OCI-LY1 (cell line): Measurements from ENCODE around the gene CIZ1.

ENCODE experiments used
- H2AFZ ChIP-seq: fragments of 200-600 bp; sonication (generic), shearing (Covaris generic); 2 replicates; pipeline ENCODE4 v1.6.0; 2014; ENCODE audit warnings: antibody characterized with exemption, mild to moderate bottlenecking, low read length
- H3F3A ChIP-seq: fragments of 200-600 bp; sonication (generic), shearing (Covaris generic); 2 replicates; pipeline ENCODE4 v1.6.0; 2014; ENCODE audit warnings: mild to moderate bottlenecking, antibody characterized with exemption, low read length, moderate library complexity; ENCODE audit not compliant: insufficient read depth
- H3K27ac ChIP-seq: fragments of 200-600 bp; sonication (generic); 2 replicates; pipeline ENCODE4 v1.5.1; 2014; ENCODE audit warnings: low read length, mixed run types, mild to moderate bottlenecking, low read depth; ENCODE audit not compliant: poor library complexity, severe bottlenecking
- H3K27me3 ChIP-seq: fragments of 200-600 bp; sonication (generic); 2 replicates; pipeline ENCODE4 v1.6.0; 2014; ENCODE audit warnings: antibody characterized with exemption, mild to moderate bottlenecking, low read length, moderate library complexity; ENCODE audit not compliant: insufficient read depth
- H3K36me3 ChIP-seq: fragments of 200-600 bp; sonication (generic); 2 replicates; pipeline ENCODE4 v1.6.1; 2014; ENCODE audit warnings: mild to moderate bottlenecking, antibody characterized with exemption, low read length, moderate library complexity, mixed read lengths; ENCODE audit not compliant: insufficient read depth
- H3K4me1 ChIP-seq: fragments of 200-600 bp; sonication (generic); 2 replicates; pipeline ENCODE4 v1.5.1; 2014; ENCODE audit warnings: mild to moderate bottlenecking, low read length, moderate library complexity; ENCODE audit not compliant: insufficient read depth, severe bottlenecking
- H3K4me2 ChIP-seq: fragments of 200-600 bp; sonication (generic), shearing (Covaris generic); 2 replicates; pipeline ENCODE4 v1.6.1; 2014; ENCODE audit warnings: low read length
- H3K4me3 ChIP-seq: fragments of 200-600 bp; sonication (generic); 2 replicates; pipeline ENCODE4 v1.5.1; 2014; ENCODE audit warnings: low read length, low read depth, mild to moderate bottlenecking, mixed read lengths; ENCODE audit not compliant: poor library complexity, severe bottlenecking
- H3K79me2 ChIP-seq: fragments of 200-600 bp; shearing (Covaris generic); 2 replicates; pipeline ENCODE4 v1.6.1; 2016; ENCODE audit warnings: mixed run types, low read length, mixed read lengths; ENCODE audit not compliant: insufficient read depth
- H3K9ac ChIP-seq: fragments of 200-600 bp; sonication (generic), shearing (Covaris generic); 2 replicates; pipeline ENCODE4 v1.6.1; 2014; ENCODE audit warnings: mild to moderate bottlenecking, low read length, mixed read lengths
- H3K9me2 ChIP-seq: fragments of 200-600 bp; sonication (generic), shearing (Covaris generic); 2 replicates; pipeline ENCODE4 v1.6.1; 2014; ENCODE audit warnings: low read depth, mild to moderate bottlenecking, low read length, mixed read lengths
- H3K9me3 ChIP-seq: fragments of 200-600 bp; shearing (Covaris generic); 2 replicates; pipeline ENCODE4 v1.6.1; 2014; ENCODE audit warnings: low read length, mixed read lengths
- H4K20me1 ChIP-seq: fragments of 200-600 bp; sonication (generic), shearing (Covaris generic); 2 replicates; pipeline ENCODE4 v1.6.0; 2016; ENCODE audit warnings: mild to moderate bottlenecking, low read length; ENCODE audit not compliant: insufficient read depth
- EZH2 ChIP-seq: fragments of 200-600 bp; sonication (generic), shearing (Covaris generic); IDR thresholded peaks from 2 replicates; pipeline ENCODE4 v1.8.0; 2017; ENCODE audit warnings: borderline replicate concordance, mixed run types, mild to moderate bottlenecking, antibody characterized with exemption, low read length, moderate library complexity, mixed read lengths
- TF ChIP-seq, protein P1 (sequence below): fragments of 200-600 bp; sonication (generic), shearing (Covaris generic); IDR thresholded peaks from 2 replicates; pipeline ENCODE4 v1.5.1; 2017; ENCODE audit warnings: mild to moderate bottlenecking, antibody characterized with exemption, low read length, moderate library complexity, mixed read lengths

CIZ1 gene

DNA sequence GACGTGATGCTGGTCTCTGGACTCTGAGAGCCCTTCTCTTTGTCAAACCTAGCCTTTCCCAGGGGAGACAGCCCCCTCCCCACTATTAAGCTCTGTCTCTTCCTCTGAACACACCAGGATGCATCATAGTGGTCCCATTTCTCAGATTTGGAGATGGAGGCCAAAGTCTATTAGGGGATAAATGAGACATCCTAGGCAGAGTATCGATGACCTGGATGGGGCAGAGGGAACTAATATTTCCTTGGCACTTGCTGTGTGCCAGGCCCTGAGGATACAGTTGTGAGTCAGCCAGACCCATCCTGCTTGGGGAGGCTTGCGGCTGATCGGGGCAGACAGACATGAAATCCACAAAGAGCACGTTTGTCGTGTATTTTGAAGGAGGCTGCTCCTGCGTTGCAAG, 17.0 kb upstream of the CIZ1 start:
- Histone ChIP-seq H3K4me2 (no peak overlapping the region), H3K9me3 (no peaks in the 10 kb centered on the region), H3K9ac (no peak overlapping the region), H3F3A (no peaks in the 10 kb centered on the region), H3K36me3 (no peaks in the 10 kb centered on the region), H3K27me3 (peaks cover 39% of the 10 kb centered on the region), H4K20me1 (no peaks in the 10 kb centered on the region), H3K4me1 (peaks cover 7% of the 10 kb centered on the region), H3K9me2 (no peaks in the 10 kb centered on the region), H3K27ac (no peak overlapping the region), H2AFZ (no peak overlapping the region), H3K79me2 (no peaks in the 10 kb centered on the region), H3K4me3 (no peak overlapping the region)
- TF ChIP-seq, protein P1, sequence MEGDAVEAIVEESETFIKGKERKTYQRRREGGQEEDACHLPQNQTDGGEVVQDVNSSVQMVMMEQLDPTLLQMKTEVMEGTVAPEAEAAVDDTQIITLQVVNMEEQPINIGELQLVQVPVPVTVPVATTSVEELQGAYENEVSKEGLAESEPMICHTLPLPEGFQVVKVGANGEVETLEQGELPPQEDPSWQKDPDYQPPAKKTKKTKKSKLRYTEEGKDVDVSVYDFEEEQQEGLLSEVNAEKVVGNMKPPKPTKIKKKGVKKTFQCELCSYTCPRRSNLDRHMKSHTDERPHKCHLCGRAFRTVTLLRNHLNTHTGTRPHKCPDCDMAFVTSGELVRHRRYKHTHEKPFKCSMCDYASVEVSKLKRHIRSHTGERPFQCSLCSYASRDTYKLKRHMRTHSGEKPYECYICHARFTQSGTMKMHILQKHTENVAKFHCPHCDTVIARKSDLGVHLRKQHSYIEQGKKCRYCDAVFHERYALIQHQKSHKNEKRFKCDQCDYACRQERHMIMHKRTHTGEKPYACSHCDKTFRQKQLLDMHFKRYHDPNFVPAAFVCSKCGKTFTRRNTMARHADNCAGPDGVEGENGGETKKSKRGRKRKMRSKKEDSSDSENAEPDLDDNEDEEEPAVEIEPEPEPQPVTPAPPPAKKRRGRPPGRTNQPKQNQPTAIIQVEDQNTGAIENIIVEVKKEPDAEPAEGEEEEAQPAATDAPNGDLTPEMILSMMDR = no peak
- no peak for TF ChIP-seq EZH2

- Histone ChIP-seq H3K4me1 (peaks cover 18% of the 10 kb centered on the region), H3K27me3 (peaks cover 38% of the 10 kb centered on the region), H3K9me3 (no peaks in the 10 kb centered on the region), H3K36me3 (no peaks in the 10 kb centered on the region), H3K4me2 (no peak overlapping the region), H3K9ac (no peak overlapping the region), H3F3A (no peaks in the 10 kb centered on the region), H4K20me1 (no peaks in the 10 kb centered on the region), H3K4me3 (no peak overlapping the region), H3K27ac (no peak overlapping the region), H2AFZ (no peak overlapping the region), H3K9me2 (no peaks in the 10 kb centered on the region), H3K79me2 (no peaks in the 10 kb centered on the region)
- TF ChIP-seq, protein P1 = no peak
- no peak for TF ChIP-seq EZH2
Measured at GRCh38 chr9:128206916-128207910, 15.8 kb upstream of the CIZ1 start.

DNA sequence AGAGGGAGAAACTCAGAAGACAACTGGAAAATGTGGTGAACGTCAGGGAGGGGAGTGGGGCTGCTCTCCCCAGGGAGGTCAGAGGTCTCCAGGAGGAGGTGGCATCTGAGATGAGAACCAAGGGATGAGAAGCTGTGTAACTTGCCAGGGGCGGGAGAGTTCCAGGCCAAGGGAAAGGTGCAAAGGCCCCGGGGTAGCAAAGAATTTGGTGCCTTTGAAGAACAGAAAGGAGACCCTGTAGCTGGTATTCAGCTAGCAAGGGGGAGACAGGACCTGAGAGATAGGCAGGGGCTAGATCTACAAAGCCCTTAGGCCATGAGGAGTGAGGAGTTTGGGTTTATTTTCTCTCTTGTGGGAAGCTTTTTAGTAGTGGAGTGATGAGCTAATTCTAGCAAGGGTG, 15.1 kb upstream of the CIZ1 start:
- Histone ChIP-seq H2AFZ (no peak overlapping the region), H3K4me3 (no peak overlapping the region), H3F3A (no peaks in the 10 kb centered on the region), H3K27me3 (peaks cover 34% of the 10 kb centered on the region), H3K27ac (no peak overlapping the region), H3K79me2 (no peaks in the 10 kb centered on the region), H3K4me1 (peaks cover 23% of the 10 kb centered on the region), H3K4me2 (no peak overlapping the region), H3K36me3 (no peaks in the 10 kb centered on the region), H3K9ac (no peak overlapping the region), H4K20me1 (no peaks in the 10 kb centered on the region), H3K9me3 (no peaks in the 10 kb centered on the region), H3K9me2 (no peaks in the 10 kb centered on the region)
- TF ChIP-seq, protein P1 = no peak
- no peak for TF ChIP-seq EZH2
